BE2C (cell line): ENCODE results near the gene MAPK10.

Source experiments
- DNase-seq: peaks from one replicate; pipeline ENCODE4 v3.0.0-alpha.2; 2020
- H3K27me3 ChIP-seq: fragments of 250-450 bp; sonication (Bioruptor Pico); 2 replicates; pipeline ENCODE4 v1.5.1; 2020; ENCODE audit warnings: mild to moderate bottlenecking
- H3K36me3 ChIP-seq: fragments of 250-450 bp; sonication (Bioruptor Pico); 2 replicates; pipeline ENCODE4 v1.5.1; 2020; ENCODE audit warnings: mild to moderate bottlenecking
- H3K4me1 ChIP-seq: fragments of 250-450 bp; sonication (Bioruptor Pico); 2 replicates; pipeline ENCODE4 v1.5.1; 2020
- H3K4me3 ChIP-seq: 2 replicates; pipeline ENCODE4 v1.5.1; 2011; ENCODE audit warnings: low read depth, low read length
- H3K9me3 ChIP-seq: fragments of 250-450 bp; sonication (Bioruptor Pico); 2 replicates; pipeline ENCODE4 v1.5.1; 2020
- CTCF ChIP-seq: IDR thresholded peaks from 2 replicates; pipeline ENCODE4 v1.5.1; 2012; ENCODE audit warnings: mild to moderate bottlenecking, low read depth, low read length

MAPK10 gene

GRCh38 chr4:86100539-86101215 is 259.2 kb downstream of the MAPK10 start:
- Histone ChIP-seq H3K36me3 (no peaks in the 10 kb centered on the region), H3K9me3 (no peaks in the 10 kb centered on the region), H3K4me3 (no peak overlapping the region), H3K27me3 (no peaks in the 10 kb centered on the region), H3K4me1 (no peaks in the 10 kb centered on the region)
- DNase-seq = no peak
- TF ChIP-seq CTCF = no peak

GRCh38 chr4:86099348-86099747 is 260.5 kb downstream of the MAPK10 start:
- H3K4me1 ChIP-seq = no peaks in the 10 kb centered on the region
- H3K27me3 ChIP-seq = no peaks in the 10 kb centered on the region
- H3K4me3 ChIP-seq = no peak overlapping the region
- no peaks in the 10 kb centered on the region for H3K36me3 ChIP-seq
- DNase-seq = no peak
- H3K9me3 ChIP-seq = no peaks in the 10 kb centered on the region
- TF ChIP-seq CTCF = no peak

GRCh38 chr4:86098691-86099090 is 261.2 kb downstream of the MAPK10 start:
- TF ChIP-seq CTCF = no peak
- H3K27me3 ChIP-seq = no peaks in the 10 kb centered on the region
- no peak for DNase-seq
- H3K36me3 ChIP-seq = no peaks in the 10 kb centered on the region
- no peaks in the 10 kb centered on the region for H3K4me1 ChIP-seq
- no peaks in the 10 kb centered on the region for H3K9me3 ChIP-seq
- H3K4me3 ChIP-seq = no peak overlapping the region

- Histone ChIP-seq H3K36me3 (no peaks in the 10 kb centered on the region), H3K4me1 (no peaks in the 10 kb centered on the region), H3K4me3 (no peak overlapping the region), H3K9me3 (no peaks in the 10 kb centered on the region), H3K27me3 (no peaks in the 10 kb centered on the region)
- no peak for TF ChIP-seq CTCF
- DNase-seq = no peak
Observed at GRCh38 chr4:86096373-86096772, 263.5 kb downstream of the MAPK10 start.

- Histone ChIP-seq H3K9me3 (no peaks in the 10 kb centered on the region), H3K27me3 (no peaks in the 10 kb centered on the region), H3K36me3 (no peaks in the 10 kb centered on the region), H3K4me3 (no peak overlapping the region), H3K4me1 (0 out of 2 replicates have a peak, but pooled peaks cover 3% of the 10 kb centered on the region)
- TF ChIP-seq CTCF = no peak
- DNase-seq = no peak
Observed at GRCh38 chr4:86092684-86093083, 267.2 kb downstream of the MAPK10 start.

- H3K27me3 ChIP-seq = no peaks in the 10 kb centered on the region
- 0 out of 2 replicates have a peak, but pooled peaks cover 3% of the 10 kb centered on the region for H3K4me1 ChIP-seq
- no peak for TF ChIP-seq CTCF
- no peaks in the 10 kb centered on the region for H3K9me3 ChIP-seq
- no peak for DNase-seq
- no peak overlapping the region for H3K4me3 ChIP-seq
- no peaks in the 10 kb centered on the region for H3K36me3 ChIP-seq
Observed at GRCh38 chr4:86091201-86091600, 268.7 kb downstream of the MAPK10 start.
